ENCODE results near the gene FAT1.

- TF ChIP-seq MAFK (IDR thresholded peaks at IDR 0.05; ENCODE audit: low read length) (no peak), TEAD4 (IDR thresholded peaks at IDR 0.05; ENCODE audit: low read length) (no peak), TEAD4 (CRISPR knock-in tag; IDR thresholded peaks at IDR 0.05; ENCODE audit: borderline replicate concordance) (no peak), POLR2A (conservative IDR thresholded peaks at IDR 0.05) (no peak), EZH2 (IDR thresholded peaks at IDR 0.05; ENCODE audit: borderline replicate concordance, low read depth, low read length) (no peak), HDAC2 (IDR thresholded peaks at IDR 0.05) (no peak), ZC3H11A (IDR thresholded peaks at IDR 0.05; ENCODE audit: low read depth, low read length) (no peak), GABPA (tag; conservative IDR thresholded peaks at IDR 0.05; ENCODE audit: low read depth) (no peak), L3MBTL2 (IDR thresholded peaks at IDR 0.05) (no peak), ZNF140 (CRISPR knock-in tag; IDR thresholded peaks at IDR 0.05) (no peak), POLR2AphosphoS5 (IDR thresholded peaks at IDR 0.05; ENCODE audit: control insufficient read depth, insufficient read depth, low read depth, low read length) (no peak), CBX8 (IDR thresholded peaks at IDR 0.05; ENCODE audit: borderline replicate concordance, extremely low read depth, low read depth, low read length, poor library complexity, severe bottlenecking) (no peak), PREB (CRISPR knock-in tag; IDR thresholded peaks at IDR 0.05) (no peak)
- TF ChIP-seq, protein P1, sequence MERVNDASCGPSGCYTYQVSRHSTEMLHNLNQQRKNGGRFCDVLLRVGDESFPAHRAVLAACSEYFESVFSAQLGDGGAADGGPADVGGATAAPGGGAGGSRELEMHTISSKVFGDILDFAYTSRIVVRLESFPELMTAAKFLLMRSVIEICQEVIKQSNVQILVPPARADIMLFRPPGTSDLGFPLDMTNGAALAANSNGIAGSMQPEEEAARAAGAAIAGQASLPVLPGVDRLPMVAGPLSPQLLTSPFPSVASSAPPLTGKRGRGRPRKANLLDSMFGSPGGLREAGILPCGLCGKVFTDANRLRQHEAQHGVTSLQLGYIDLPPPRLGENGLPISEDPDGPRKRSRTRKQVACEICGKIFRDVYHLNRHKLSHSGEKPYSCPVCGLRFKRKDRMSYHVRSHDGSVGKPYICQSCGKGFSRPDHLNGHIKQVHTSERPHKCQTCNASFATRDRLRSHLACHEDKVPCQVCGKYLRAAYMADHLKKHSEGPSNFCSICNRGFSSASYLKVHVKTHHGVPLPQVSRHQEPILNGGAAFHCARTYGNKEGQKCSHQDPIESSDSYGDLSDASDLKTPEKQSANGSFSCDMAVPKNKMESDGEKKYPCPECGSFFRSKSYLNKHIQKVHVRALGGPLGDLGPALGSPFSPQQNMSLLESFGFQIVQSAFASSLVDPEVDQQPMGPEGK (CRISPR knock-in tag; IDR thresholded peaks at IDR 0.05; ENCODE audit: borderline replicate concordance) = no peak
These were observed 14.1 kb downstream of the FAT1 start for GRCh38 chr4:186709517-186709916.
